K562 (cell line): ENCODE measurements around the gene SFT2D2. TPM values are rescaled to one million over a fixed set of nuclear protein-coding genes. Genes with fewer than 3 reads are reported as not detected.

Experiments used
- ARID3A ChIP-seq: IDR thresholded peaks from 2 replicates; pipeline ENCODE4 v1.6.1; 2012; ENCODE audit warnings: low read depth, low read length, improper control_type of control experiment, borderline replicate concordance
- C11orf30 ChIP-seq: fragments of 450-650 bp; IDR thresholded peaks from 2 replicates; pipeline ENCODE4 v1.6.1; 2016; ENCODE audit warnings: low read depth, mild to moderate bottlenecking
- CREB1 ChIP-seq, 2 experiments: sonication (generic) in 1 of 2; formaldehyde crosslinking in 1 of 2; IDR thresholded peaks; 2 replicates each; pipeline versions ENCODE4 v1.6.1 to v1.8.0; 2012 to 2022; ENCODE audit warnings: inconsistent platforms in 1 of 2, mild to moderate bottlenecking in 1 of 2, missing genetic modification reagents in 1 of 2, moderate library complexity in 1 of 2
- HMG20B ChIP-seq: fragments of 250-450 bp; sonication (Bioruptor Pico); IDR thresholded peaks from 2 replicates; pipeline ENCODE4 v1.5.0; 2021; ENCODE audit warnings: mild to moderate bottlenecking
- PCBP2 ChIP-seq: fragments of 200-400 bp; formaldehyde crosslinking; IDR thresholded peaks from 2 replicates; pipeline ENCODE4 v1.6.1; 2018; ENCODE audit warnings: low read length, low read depth, mild to moderate bottlenecking, moderate library complexity; ENCODE audit not compliant: poor library complexity, severe bottlenecking
- PYGO2 ChIP-seq: fragments of 450-650 bp; IDR thresholded peaks from 2 replicates; pipeline ENCODE4 v1.6.1; 2016; ENCODE audit warnings: mild to moderate bottlenecking, missing genetic modification characterization, moderate library complexity, missing compliant biosample characterization
- RBM34 ChIP-seq: fragments of 200-400 bp; formaldehyde crosslinking; IDR thresholded peaks from 2 replicates; pipeline ENCODE4 v1.6.1; 2018; ENCODE audit warnings: low read length, borderline replicate concordance; ENCODE audit not compliant: insufficient read depth
- REST ChIP-seq, 2 experiments: fragments of 450-650 bp; formaldehyde crosslinking in 1 of 2; IDR thresholded peaks; 2 replicates each; pipeline versions ENCODE4 v1.4.0 to v1.6.1; 2014 to 2020; ENCODE audit warnings: mild to moderate bottlenecking in 2 of 2, borderline replicate concordance in 1 of 2, low read depth in 1 of 2
- SRSF1 ChIP-seq: fragments of 200-400 bp; formaldehyde crosslinking; IDR thresholded peaks from 2 replicates; pipeline ENCODE4 v1.6.1; 2017; ENCODE audit warnings: mild to moderate bottlenecking, low read depth, low read length, moderate library complexity
- TEAD1 ChIP-seq, 2 experiments: fragments of 450-650 bp in 1 of 2; sonication (generic) in 1 of 2; formaldehyde crosslinking; IDR thresholded peaks; 2 replicates each; pipeline versions ENCODE4 v1.4.0 to v1.8.0; 2020 to 2022; ENCODE audit warnings: mild to moderate bottlenecking in 2 of 2, missing genetic modification reagents in 1 of 2
- TFAM ChIP-seq: fragments of 250-450 bp; sonication (Bioruptor Pico); conservative IDR thresholded peaks from 2 replicates; pipeline ENCODE4 v1.5.0; 2021; ENCODE audit warnings: mild to moderate bottlenecking, moderate library complexity
- TSC22D4 ChIP-seq: fragments of 450-650 bp; IDR thresholded peaks from 2 replicates; pipeline ENCODE4 v1.6.1; 2016; ENCODE audit warnings: missing genetic modification characterization, missing biosample characterization, control low read depth
- ZBTB8A ChIP-seq: fragments of 450-650 bp; IDR thresholded peaks from 2 replicates; pipeline ENCODE4 v1.6.1; 2018; ENCODE audit warnings: mild to moderate bottlenecking, moderate library complexity; ENCODE audit not compliant: partially characterized antibody
- ZNF668 ChIP-seq: fragments of 250-450 bp; sonication (Bioruptor Pico); IDR thresholded peaks from 2 replicates; pipeline ENCODE4 v1.8.0; 2022; ENCODE audit warnings: mild to moderate bottlenecking, inconsistent platforms
- polyA plus RNA-seq, 8 experiments: library from polyadenylated mRNA; depleted of rRNA in 4 of 8; stranded (reverse) in 5 of 8; unstranded in 3 of 8; fragments of >200 nt; fragmentation: Nextera tagmentation in 2 of 8; fragmentation: Illumina TruSeq in 1 of 8; extraction: Ambion mirVana in 2 of 8; extraction: Trizol in 1 of 8; gene quantifications; 2 replicates each; pipeline versions ENCODE4 v1.2.1 to v1.2.3, GENCODE V29; 2011 to 2014; ENCODE audit warnings: inconsistent platforms in 1 of 8, missing spikeins in 1 of 8
- total RNA-seq, 7 experiments: library from RNA; depleted of rRNA in 6 of 7; stranded (reverse); fragments of >200 nt in 6 of 7; fragmentation: Illumina TruSeq in 2 of 7; extraction: Trizol in 2 of 7; gene quantifications; 2 replicates each; pipeline versions ENCODE4 v1.2.1 to v1.2.3, GENCODE V29; 2011 to 2021; ENCODE audit warnings: low replicate concordance in 1 of 7

SFT2D2 gene
- total and polyA plus RNA-seq, 9 of the 15 experiments (the other 6 are each of a cell fraction or from before 2014, with no cell fraction given), result 3.4 to 50.1 (median 21.6) TPM

- peak; percentile 40; the same call in 1 of the 2 replicates for TF ChIP-seq CREB1 (IDR thresholded peaks at IDR 0.05)
- TF ChIP-seq CREB1 (CRISPR knock-in tag; IDR thresholded peaks at IDR 0.05), result no peak
- TF ChIP-seq TEAD1 (CRISPR knock-in tag; IDR thresholded peaks at IDR 0.05), result peak in 1 of 2 experiments; percentile 53; a peak in 2 of 4 replicates
- no peak for TF ChIP-seq PCBP2
- TF ChIP-seq ZNF668 (CRISPR knock-in tag), result no peak
- TF ChIP-seq REST (IDR thresholded peaks at IDR 0.05; ENCODE audit: borderline replicate concordance), result no peak
- no peak for TF ChIP-seq REST (CRISPR knock-in tag; IDR thresholded peaks at IDR 0.05; ENCODE audit: low read depth)
- no peak for TF ChIP-seq ZBTB8A
- TF ChIP-seq ARID3A, result peak; percentile 96
- no peak for TF ChIP-seq HMG20B (CRISPR knock-in tag)
- no peak for TF ChIP-seq TSC22D4 (tag)
- no peak for TF ChIP-seq TFAM (CRISPR knock-in tag)
- no peak for TF ChIP-seq RBM34
- TF ChIP-seq C11orf30, result peak; percentile 48
- TF ChIP-seq SRSF1, result no peak
- TF ChIP-seq PYGO2 (tag), result no peak
These were observed 56.0 kb downstream of the SFT2D2 start (continued) for GRCh38 chr1:168281603-168282325.
